HG03354 (cell line): ENCODE results near the gene CADM1.

Experiments used
- ATAC-seq: cut with Tn5 transposase; IDR thresholded peaks from one replicate; pipeline ENCODE4 v1.9.1; 2021; ENCODE audit warnings: mild to moderate bottlenecking; ENCODE audit not compliant: unreplicated experiment, poor library complexity, severe bottlenecking

Gene CADM1

GRCh38 chr11:115202900-115203552, 301.2 kb downstream of the CADM1 start:
- no peak for ATAC-seq

GRCh38 chr11:115202074-115202473, 302.1 kb downstream of the CADM1 start:
- ATAC-seq = no peak

DNA sequence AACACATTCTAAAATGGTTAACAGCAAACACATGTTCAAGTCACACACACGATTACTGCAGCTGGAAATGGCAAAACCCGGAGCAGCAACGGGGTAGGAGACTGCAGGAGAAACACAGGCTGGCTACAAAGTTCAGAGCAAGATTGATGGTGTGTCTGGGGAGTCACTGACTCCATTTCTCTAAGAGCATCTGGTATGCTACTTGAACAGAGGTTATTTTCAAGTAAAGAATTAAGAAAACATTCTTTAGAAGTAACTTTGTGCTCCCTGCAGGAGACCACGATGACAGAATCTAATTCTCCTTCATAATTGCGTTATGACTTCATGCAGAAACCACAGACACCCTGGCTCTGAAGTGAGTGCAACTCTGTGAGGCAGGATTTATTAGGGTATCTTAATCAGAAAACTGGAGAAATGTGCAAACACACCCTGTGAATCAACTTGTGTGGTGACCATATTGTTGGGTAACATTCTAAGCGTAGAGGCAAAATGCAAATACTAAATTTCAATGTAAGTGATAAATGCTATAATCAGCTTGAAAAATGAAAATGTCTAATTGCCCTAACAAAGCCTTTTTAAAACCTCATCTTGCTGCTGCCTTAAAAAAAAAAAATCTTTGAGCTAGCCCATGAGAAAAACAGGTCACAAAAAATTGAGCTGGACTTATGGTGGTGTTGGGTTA, 303.0 kb downstream of the CADM1 start:
- ATAC-seq = no peak

- no peak for ATAC-seq
These were observed 304.6 kb downstream of the CADM1 start for GRCh38 chr11:115199481-115200069.

- no peak for ATAC-seq
These were observed 305.9 kb downstream of the CADM1 start for GRCh38 chr11:115198321-115198741.

DNA sequence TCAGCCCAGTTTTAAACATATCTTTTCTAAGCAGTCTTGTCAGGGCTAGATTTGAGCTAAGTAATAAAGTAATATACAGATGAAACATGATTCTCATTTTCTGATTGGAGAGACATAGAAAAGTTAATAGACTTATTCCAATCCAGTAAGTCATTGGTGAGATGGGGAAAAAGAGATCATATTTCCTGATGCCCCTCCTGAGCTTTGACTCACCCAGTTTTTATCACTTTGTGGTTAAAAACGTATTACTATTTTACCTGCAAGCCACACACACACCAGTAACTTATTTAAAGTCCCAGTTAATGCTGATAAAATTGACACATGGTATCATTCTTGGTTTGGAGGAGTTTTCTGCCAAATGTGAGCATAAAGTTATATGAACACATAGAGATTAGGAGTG, 306.8 kb downstream of the CADM1 start:
- ATAC-seq = no peak

GRCh38 chr11:115197031-115197430, 307.2 kb downstream of the CADM1 start:
- ATAC-seq = no peak

- ATAC-seq = peak; percentile 30
These were observed 309.5 kb downstream of the CADM1 start for GRCh38 chr11:115194802-115195110.

DNA sequence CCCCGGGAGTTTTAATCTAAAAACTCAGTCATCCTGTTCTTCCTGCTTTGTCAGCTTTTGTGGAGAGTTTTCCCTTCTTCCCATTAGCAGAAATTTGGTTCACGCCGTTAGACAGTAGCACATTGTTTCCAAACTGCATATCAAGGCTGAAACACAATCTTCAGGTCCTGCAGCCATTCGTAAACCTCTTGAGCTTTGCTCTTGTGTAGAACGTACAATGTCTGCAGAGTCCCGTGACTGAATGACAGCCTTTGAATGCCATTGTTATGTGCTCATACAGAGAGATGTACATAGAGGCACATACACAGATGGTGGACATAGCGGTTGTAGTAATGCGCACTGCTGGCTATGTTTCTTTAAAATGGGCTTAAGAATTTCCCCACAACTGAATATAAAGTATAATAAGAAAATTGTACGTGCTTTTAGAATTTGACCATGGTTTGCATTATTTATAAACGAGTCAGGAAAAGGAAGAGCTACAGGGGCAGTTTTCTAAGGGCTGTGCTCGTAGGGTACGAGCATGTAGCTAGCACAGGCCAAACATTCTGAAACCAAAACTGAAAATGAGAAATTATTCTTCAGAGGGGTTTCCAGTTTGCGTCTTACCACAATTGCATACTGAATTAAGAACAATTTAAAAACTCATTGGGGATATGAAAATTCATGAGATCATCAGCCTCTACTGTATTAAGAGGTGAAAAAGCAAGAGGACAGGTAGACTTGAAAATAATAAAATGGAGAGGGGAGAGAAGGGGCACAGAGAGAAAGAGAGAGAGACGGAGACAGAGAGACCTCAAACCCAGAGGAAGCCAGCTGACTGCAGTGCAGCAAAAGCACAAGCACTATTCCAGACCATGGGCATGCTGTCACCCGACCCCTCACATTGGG, 310.1 kb downstream of the CADM1 start:
- peak; percentile 48 for ATAC-seq

DNA sequence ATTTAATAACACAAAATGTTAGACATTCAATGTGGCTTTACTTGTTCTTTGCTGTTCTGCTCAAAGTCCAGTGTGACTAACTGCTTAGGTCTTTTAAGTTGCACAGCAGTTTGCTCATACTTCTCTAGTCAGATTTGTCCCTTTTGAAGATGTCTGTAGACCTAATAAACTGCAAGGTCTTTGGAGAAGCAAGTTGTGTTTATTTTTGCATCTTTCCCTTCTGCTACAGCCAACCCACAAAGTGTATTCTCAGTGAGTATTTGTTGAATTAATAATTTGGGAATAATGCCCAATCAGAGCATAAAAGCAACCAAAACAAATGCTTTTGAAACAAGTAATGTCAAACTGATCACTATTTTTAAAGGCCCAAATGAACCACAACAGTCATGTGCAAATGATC, 312.5 kb downstream of the CADM1 start:
- no peak for ATAC-seq

DNA sequence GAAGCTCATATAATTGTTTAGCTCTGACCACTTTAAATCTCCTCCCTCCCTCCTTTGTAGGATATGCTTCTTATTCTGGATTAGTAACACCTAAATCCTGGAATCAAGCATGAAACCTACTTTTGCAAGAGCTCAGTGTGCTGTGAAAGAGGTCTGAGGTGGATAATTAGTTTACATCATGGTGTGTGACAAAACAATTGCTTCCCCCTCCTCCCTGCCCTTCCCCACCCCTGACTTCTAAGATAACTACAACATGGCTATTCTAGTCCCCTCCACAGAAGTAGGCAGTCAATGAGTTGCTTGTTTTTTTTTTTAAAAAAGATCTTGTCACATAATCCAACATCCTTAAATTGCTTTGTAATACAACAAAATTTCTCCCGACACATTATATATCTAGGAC, 314.0 kb downstream of the CADM1 start:
- ATAC-seq = no peak

- no peak for ATAC-seq
These were observed 315.3 kb downstream of the CADM1 start for GRCh38 chr11:115188898-115189278.

DNA sequence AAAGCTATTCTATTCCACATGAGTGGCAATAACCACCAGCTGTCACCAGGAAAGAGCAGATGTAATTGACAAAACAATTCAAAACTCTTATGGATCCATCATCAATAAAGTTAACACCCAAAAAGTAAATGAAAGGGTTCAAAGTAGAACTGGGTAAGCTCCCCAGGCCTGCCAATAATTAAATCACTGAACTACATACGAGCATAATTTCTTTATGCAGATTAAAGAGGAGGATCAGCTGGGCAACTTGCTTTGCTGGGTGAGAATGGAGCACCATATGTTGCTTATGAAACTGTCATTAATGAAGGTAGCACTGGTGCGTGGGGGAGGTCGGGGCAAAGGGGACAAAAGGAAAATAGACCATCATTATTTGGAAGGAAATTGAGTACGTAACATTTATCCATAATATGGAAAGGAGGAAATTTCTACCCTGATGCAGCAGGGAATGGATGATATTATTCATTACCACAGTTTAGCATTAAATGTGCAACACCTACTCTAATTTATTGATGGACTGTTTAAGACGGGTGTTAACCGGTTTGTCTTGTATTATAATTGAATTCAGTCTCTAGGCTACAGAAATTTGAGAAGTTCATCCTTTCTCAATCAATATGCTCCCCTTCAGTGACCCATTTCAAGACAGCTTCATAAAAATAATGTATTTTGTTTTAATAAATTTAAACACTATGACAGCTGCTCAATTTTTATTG, 315.9 kb downstream of the CADM1 start:
- ATAC-seq = no peak

- no peak for ATAC-seq
These were observed 318.3 kb downstream of the CADM1 start for GRCh38 chr11:115185931-115186330.

GRCh38 chr11:115185507-115185906, 318.7 kb downstream of the CADM1 start:
- no peak for ATAC-seq

DNA sequence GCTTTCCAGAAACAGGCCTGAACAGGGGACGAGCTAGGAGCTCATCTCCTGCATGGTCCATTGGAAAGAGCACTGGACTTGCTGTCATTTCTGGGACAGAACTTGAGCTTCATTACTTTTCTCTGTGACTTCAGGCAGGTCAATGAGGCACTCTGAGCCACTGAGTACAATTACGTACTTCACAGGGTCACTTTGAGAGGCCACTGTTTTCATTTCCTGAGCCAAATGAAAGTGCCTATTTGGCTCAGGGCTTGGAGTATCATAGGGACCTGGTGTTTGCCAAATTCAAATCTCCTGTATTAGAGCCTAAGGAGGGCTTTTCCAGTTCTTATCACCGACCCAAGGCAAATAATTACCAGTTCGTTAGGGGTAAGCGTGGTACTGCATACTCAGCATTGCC, 319.3 kb downstream of the CADM1 start:
- no peak for ATAC-seq

GRCh38 chr11:115183830-115184229, 320.4 kb downstream of the CADM1 start:
- no peak for ATAC-seq

GRCh38 chr11:115183136-115183535, 321.1 kb downstream of the CADM1 start:
- ATAC-seq = no peak

DNA sequence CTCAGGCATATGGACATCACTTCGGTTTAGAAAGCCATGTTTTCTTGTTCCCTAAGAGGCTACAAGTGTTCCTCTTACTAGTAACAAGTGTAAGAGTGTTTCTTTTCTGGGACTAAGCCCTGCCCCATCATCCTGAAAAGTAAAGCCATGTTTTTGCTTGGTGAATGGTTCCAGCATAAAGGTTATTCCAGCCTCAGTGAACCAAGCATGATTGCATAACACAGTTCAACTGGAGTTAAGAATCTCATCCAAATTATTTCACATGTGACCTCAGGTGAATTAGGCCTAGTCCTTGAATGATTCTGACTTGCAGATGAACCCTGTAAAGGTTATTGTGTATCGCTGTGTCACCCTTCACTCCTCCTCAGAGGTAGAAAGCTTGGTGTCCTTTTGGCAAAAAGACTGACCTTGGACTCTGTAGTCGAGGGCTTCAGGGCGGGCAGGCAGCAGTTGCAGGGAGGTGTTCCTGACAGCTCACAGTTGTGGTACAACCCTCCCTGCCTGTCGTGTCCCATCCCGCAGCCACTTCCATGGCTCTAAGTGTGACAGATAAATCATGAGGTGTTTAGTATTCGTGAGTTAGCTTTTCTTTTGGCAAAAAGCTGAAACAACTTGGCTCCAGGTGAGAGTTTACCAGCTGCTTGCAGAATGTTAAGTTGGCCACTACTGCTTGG, 321.8 kb downstream of the CADM1 start:
- no peak for ATAC-seq
